H1 (cell line): Measurements from ENCODE around the gene GNG10. TPM values are rescaled to one million over a fixed set of nuclear protein-coding genes. Genes with fewer than 3 reads are reported as not detected.

Experiments used
- CBX5 ChIP-seq: fragments of 300-800, 300-1000 bp; sonication (generic); IDR thresholded peaks from 2 replicates; pipeline ENCODE4 v1.7.1; 2016; ENCODE audit warnings: antibody characterized with exemption, low read length, low read depth
- CHD7 ChIP-seq: fragments of 300-600 bp; sonication (generic); IDR thresholded peaks from 2 replicates; pipeline ENCODE4 v1.7.1; 2012; ENCODE audit warnings: low read length, moderate library complexity, mild to moderate bottlenecking, inconsistent platforms; ENCODE audit not compliant: insufficient replicate concordance
- EZH2 ChIP-seq: fragments of 200-600 bp; sonication (generic); IDR thresholded peaks from 2 replicates; pipeline ENCODE4 v1.7.1; 2012; ENCODE audit warnings: low read depth, mild to moderate bottlenecking, moderate library complexity, low read length, inconsistent platforms; ENCODE audit not compliant: severe bottlenecking
- RNF2 ChIP-seq: fragments of 200-900, 300-1000 bp; sonication (generic); IDR thresholded peaks from 2 replicates; pipeline ENCODE4 v1.7.1; 2016; ENCODE audit warnings: borderline replicate concordance, low read depth, mild to moderate bottlenecking, antibody characterized with exemption, low read length; ENCODE audit not compliant: poor library complexity, severe bottlenecking; ENCODE audit errors: missing control alignments
- SIN3A ChIP-seq, 2 experiments: IDR thresholded peaks in 1 of 2; conservative IDR thresholded peaks in 1 of 2; 2 replicates each; pipeline ENCODE4 v1.6.1; 2011 to 2012; ENCODE audit warnings: low read length in 2 of 2, improper control_type of control experiment in 1 of 2, low read depth in 1 of 2, mild to moderate bottlenecking in 1 of 2
- SP4 ChIP-seq: IDR thresholded peaks from 2 replicates; pipeline ENCODE4 v1.6.1; 2012; ENCODE audit warnings: low read length, inconsistent platforms
- polyA plus RNA-seq, 7 experiments: library from polyadenylated mRNA; depleted of rRNA in 3 of 7; stranded (reverse) in 5 of 7; unstranded in 2 of 7; fragments of >200 nt in 5 of 7; fragments of 200-250 nt in 2 of 7; gene quantifications; 1 replicate in 5 of 7; 2 replicates in 1 of 7; 4 replicates in 1 of 7; pipeline versions ENCODE4 v1.2.1 to v1.2.3, GENCODE V29; 2011 to 2013; ENCODE audit warnings: missing spikeins in 2 of 7, mixed read lengths in 2 of 7
- total RNA-seq: library from RNA; stranded (reverse); fragmentation: NEBNext Ultra II Directional; extraction: Animal tissue kit (Norgen Biotek cat#: 25700); gene quantifications from 2 replicates; pipeline ENCODE4 v1.2.1, GENCODE V29; 2021

GNG10 gene
- total and polyA plus RNA-seq, 2 of the 8 experiments (the other 6 are each of a cell fraction or from before 2014, with no cell fraction given): 24.7 to 28.5 TPM

GRCh38 chr9:111704503-111704902, 43.1 kb downstream of the GNG10 start (continued):
- no peak for TF ChIP-seq RNF2
- no peak for TF ChIP-seq CBX5
- TF ChIP-seq EZH2: no peak
- no peak for TF ChIP-seq SIN3A (conservative IDR thresholded peaks at IDR 0.05 in 1 of 2, IDR thresholded peaks at IDR 0.05 in 1 of 2; ENCODE audit: low read depth in 1 of 2, low read length in 2 of 2)
- no peak for TF ChIP-seq SP4
- TF ChIP-seq CHD7: no peak
